Type B pancreatic cell (in vitro differentiated cells): ENCODE results near the gene RAB33A. TPM values are rescaled to one million over a fixed set of nuclear protein-coding genes. Genes with fewer than 3 reads are reported as not detected.
A peak's percentile ranks its signal among the peaks of the same experiment; 100 is the strongest.

Experiments
- DNase-seq: peaks from one replicate; pipeline ENCODE4 v3.0.0; 2021; ENCODE audit warnings: mixed read lengths; ENCODE audit not compliant: unreplicated experiment; ENCODE audit errors: extremely low spot score
- H3K27ac Mint-ChIP-seq: 2 replicates; pipeline ENCODE4 v1.8.0; 2021; ENCODE audit warnings: mild to moderate bottlenecking, mixed read lengths
- H3K27me3 Mint-ChIP-seq: 2 replicates; pipeline ENCODE4 v1.8.0; 2021; ENCODE audit warnings: mixed read lengths
- H3K36me3 Mint-ChIP-seq: 2 replicates; pipeline ENCODE4 v1.8.0; 2021; ENCODE audit warnings: mixed read lengths
- H3K4me1 Mint-ChIP-seq: one replicate; pipeline ENCODE4 v1.8.0; 2021; ENCODE audit warnings: mixed read lengths; ENCODE audit not compliant: unreplicated experiment
- H3K4me3 Mint-ChIP-seq: 2 replicates; pipeline ENCODE4 v1.8.0; 2021; ENCODE audit warnings: mild to moderate bottlenecking, mixed read lengths
- H3K9me3 Mint-ChIP-seq: 2 replicates; pipeline ENCODE4 v1.8.0; 2021; ENCODE audit warnings: mixed read lengths
- CTCF ChIP-seq: fragments of 200-600 bp; sonication (generic); conservative IDR thresholded peaks from 2 replicates; pipeline ENCODE4 v1.5.0; 2021; ENCODE audit warnings: antibody characterized with exemption, mild to moderate bottlenecking
- total RNA-seq: library from RNA; stranded (reverse); gene quantifications from 2 replicates; pipeline ENCODE4 v1.2.1, GENCODE V29; 2021; ENCODE audit warnings: low replicate concordance

The RAB33A gene
- total RNA-seq, 1 donor from 2014 or later, result 3.5 TPM

- TF ChIP-seq CTCF, result no peak
- Mint-ChIP-seq H3K4me3 (peak overlapping the region; percentile 83), H3K9me3 (no peaks in the 10 kb centered on the region), H3K27ac (no peak overlapping the region), H3K27me3 (peaks cover 12% of the 10 kb centered on the region), H3K4me1 (peaks cover 10% of the 10 kb centered on the region), H3K36me3 (no peaks in the 10 kb centered on the region)
- DNase-seq, result no peak
These were observed 524 bp downstream of the RAB33A start for GRCh38 chrX:130172127-130172845.

- Mint-ChIP-seq H3K4me3 (peak overlapping the region; percentile 83), H3K27ac (peak overlapping the region; percentile 72), H3K36me3 (no peaks in the 10 kb centered on the region), H3K4me1 (peaks cover 10% of the 10 kb centered on the region), H3K9me3 (no peaks in the 10 kb centered on the region), H3K27me3 (peaks cover 12% of the 10 kb centered on the region)
- DNase-seq, result no peak
- TF ChIP-seq CTCF, result no peak
These were observed 1.6 kb downstream of the RAB33A start for GRCh38 chrX:130173190-130173895.

- Mint-ChIP-seq H3K9me3 (no peaks in the 10 kb centered on the region), H3K27me3 (peaks cover 12% of the 10 kb centered on the region)
- no peak for TF ChIP-seq CTCF
These were observed 2.4 kb downstream of the RAB33A start for GRCh38 chrX:130174045-130174704.

GRCh38 chrX:130174937-130175336 is 3.2 kb downstream of the RAB33A start:
- DNase-seq, result no peak
- H3K9me3 Mint-ChIP-seq, result no peaks in the 10 kb centered on the region

More at GRCh38 chrX:130174045-130174704, 2.4 kb downstream of the RAB33A start:
- peaks cover 10% of the 10 kb centered on the region for H3K4me1 Mint-ChIP-seq
- no peak overlapping the region for H3K27ac Mint-ChIP-seq
- H3K36me3 Mint-ChIP-seq, result no peaks in the 10 kb centered on the region
- no peak overlapping the region for H3K4me3 Mint-ChIP-seq
- DNase-seq, result no peak

GRCh38 chrX:130176354-130176776 is 4.6 kb downstream of the RAB33A start:
- Mint-ChIP-seq H3K4me3 (peak overlapping the region; percentile 6), H3K27ac (peak overlapping the region; percentile 10), H3K27me3 (peaks cover 3% of the 10 kb centered on the region), H3K4me1 (peaks cover 17% of the 10 kb centered on the region), H3K36me3 (no peaks in the 10 kb centered on the region), H3K9me3 (no peaks in the 10 kb centered on the region)
- TF ChIP-seq CTCF, result no peak
- no peak for DNase-seq

More at GRCh38 chrX:130174937-130175336, 3.2 kb downstream of the RAB33A start:
- TF ChIP-seq CTCF, result no peak
- H3K36me3 Mint-ChIP-seq, result no peaks in the 10 kb centered on the region
- peaks cover 16% of the 10 kb centered on the region for H3K4me1 Mint-ChIP-seq
- no peak overlapping the region for H3K27ac Mint-ChIP-seq
- H3K27me3 Mint-ChIP-seq, result peaks cover 12% of the 10 kb centered on the region
- no peak overlapping the region for H3K4me3 Mint-ChIP-seq
